Prostate gland (tissue), 2 donors: ENCODE results near the gene RBFOX2. TPM values are rescaled to one million over a fixed set of nuclear protein-coding genes. Genes with fewer than 3 reads are reported as not detected.
A peak's percentile ranks its signal among the peaks of the same experiment; 100 is the strongest.

ENCODE experiments used
- DNase-seq: peaks from one replicate; pipeline ENCODE4 v3.0.0-alpha.2; 2019; ENCODE audit warnings: low spot score
- H3K27ac ChIP-seq, 2 donors: fragments of 200-600 bp; sonication (generic); 2 replicates each; pipeline ENCODE4 v1.5.1; 2017 to 2019
- H3K27me3 ChIP-seq: fragments of 200-600 bp; sonication (generic); replicated peaks from 2 replicates; pipeline ENCODE4 v1.5.1; 2019; ENCODE audit not compliant: insufficient read depth
- H3K36me3 ChIP-seq, 2 donors: fragments of 200-600 bp; sonication (generic); 1 replicate in 1 of 2; 2 replicates in 1 of 2; pipeline versions ENCODE4 v1.5.1 to v1.8.1; 2017 to 2019
- H3K4me1 ChIP-seq: fragments of 200-600 bp; sonication (generic); replicated peaks from 2 replicates; pipeline ENCODE4 v1.5.1; 2019
- H3K4me3 ChIP-seq, 2 donors: fragments of 200-600 bp; sonication (generic); 2 replicates each; pipeline ENCODE4 v1.5.1; 2017 to 2019
- H3K9me3 ChIP-seq: fragments of 200-600 bp; sonication (generic); 2 replicates; pipeline ENCODE4 v1.5.1; 2017
- POLR2A ChIP-seq: fragments of 450-650 bp; IDR thresholded peaks from one replicate; pipeline ENCODE4 v1.6.1; 2016; ENCODE audit warnings: antibody characterized with exemption, mild to moderate bottlenecking
- POLR2AphosphoS5 ChIP-seq: sonication (generic); formaldehyde crosslinking; IDR thresholded peaks from one replicate; pipeline ENCODE4 v1.6.1; 2017; ENCODE audit warnings: antibody characterized with exemption
- WGBS: methylation state at CpG from one replicate; pipeline ENCODE4 v1.1.5; 2018; 5-methylcytosine and 5-hydroxymethylcytosine counted together
- intact Hi-C: fragments of 100-400 bp; cut with DNase I; formaldehyde crosslinking; loops from one replicate; pipeline ENCODE4 v1.14.2; 2022
- total RNA-seq, 2 donors: library from RNA; depleted of rRNA; stranded (reverse); fragments of >200 nt; gene quantifications; one replicate each; pipeline ENCODE4 v1.1.0, GENCODE V29; 2016
- TF ChIP-seq, protein P1 (sequence below), 4 experiments: fragments of 200-600 bp in 2 of 4; fragments of 450-650 bp in 2 of 4; sonication (generic) in 2 of 4; IDR thresholded peaks; 1 replicate in 3 of 4; 2 replicates in 1 of 4; pipeline ENCODE4 v1.5.1; 2016 to 2019; ENCODE audit warnings: antibody characterized with exemption in 4 of 4, mild to moderate bottlenecking in 2 of 4, moderate library complexity in 2 of 4

The RBFOX2 gene
- total RNA-seq, 2 donors from 2014 or later, result 59.8 to 79.4 TPM

DNA sequence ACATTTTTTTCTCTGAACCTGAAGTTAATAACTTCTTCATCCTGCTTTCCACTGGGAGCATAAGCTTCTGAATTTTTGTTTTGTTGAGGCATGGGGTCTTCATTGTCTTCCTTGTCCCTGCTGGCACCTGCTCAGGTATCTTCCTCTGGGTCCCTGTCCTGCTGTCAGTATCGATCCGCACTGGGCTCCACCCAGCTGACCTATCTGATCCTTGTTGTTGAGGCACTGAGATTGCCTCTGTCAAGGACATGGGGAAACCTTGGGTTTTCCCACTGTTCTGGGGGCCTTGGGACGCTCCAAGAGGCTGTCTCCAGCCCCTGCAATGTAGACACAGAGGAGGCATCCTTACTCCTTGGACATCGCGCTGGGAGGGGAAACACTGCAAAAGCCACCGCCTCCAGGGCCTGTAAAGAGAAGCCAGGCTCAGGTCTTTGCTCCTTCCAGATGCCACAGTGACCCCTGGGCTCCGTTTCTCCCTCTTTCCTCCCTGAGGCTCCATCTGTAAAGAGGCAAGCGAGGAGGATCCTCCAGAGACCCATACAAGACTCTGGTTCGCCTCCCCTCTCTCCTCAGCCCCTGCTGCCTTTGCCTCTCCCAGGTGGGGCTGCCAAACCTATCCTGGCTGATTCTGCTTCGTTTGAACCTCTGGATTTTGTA lies 8.6 kb upstream of the RBFOX2 start:
- Histone ChIP-seq H3K9me3 (no peaks in the 10 kb centered on the region), H3K4me3 (no peak overlapping the region), H3K27me3 (no peaks in the 10 kb centered on the region), H3K4me1 (no peaks in the 10 kb centered on the region), H3K36me3 (no peaks in the 10 kb centered on the region), H3K27ac (no peak overlapping the region)
- intact Hi-C loops, result no loop called here
- WGBS, result 88% methylated on average over 10 of the region's 10 CpGs
- DNase-seq, result no peak
- TF ChIP-seq POLR2AphosphoS5 (no peak), POLR2A (no peak)
- TF ChIP-seq, protein P1, sequence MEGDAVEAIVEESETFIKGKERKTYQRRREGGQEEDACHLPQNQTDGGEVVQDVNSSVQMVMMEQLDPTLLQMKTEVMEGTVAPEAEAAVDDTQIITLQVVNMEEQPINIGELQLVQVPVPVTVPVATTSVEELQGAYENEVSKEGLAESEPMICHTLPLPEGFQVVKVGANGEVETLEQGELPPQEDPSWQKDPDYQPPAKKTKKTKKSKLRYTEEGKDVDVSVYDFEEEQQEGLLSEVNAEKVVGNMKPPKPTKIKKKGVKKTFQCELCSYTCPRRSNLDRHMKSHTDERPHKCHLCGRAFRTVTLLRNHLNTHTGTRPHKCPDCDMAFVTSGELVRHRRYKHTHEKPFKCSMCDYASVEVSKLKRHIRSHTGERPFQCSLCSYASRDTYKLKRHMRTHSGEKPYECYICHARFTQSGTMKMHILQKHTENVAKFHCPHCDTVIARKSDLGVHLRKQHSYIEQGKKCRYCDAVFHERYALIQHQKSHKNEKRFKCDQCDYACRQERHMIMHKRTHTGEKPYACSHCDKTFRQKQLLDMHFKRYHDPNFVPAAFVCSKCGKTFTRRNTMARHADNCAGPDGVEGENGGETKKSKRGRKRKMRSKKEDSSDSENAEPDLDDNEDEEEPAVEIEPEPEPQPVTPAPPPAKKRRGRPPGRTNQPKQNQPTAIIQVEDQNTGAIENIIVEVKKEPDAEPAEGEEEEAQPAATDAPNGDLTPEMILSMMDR (IDR thresholded peaks at IDR 0.05), result no peak

DNA sequence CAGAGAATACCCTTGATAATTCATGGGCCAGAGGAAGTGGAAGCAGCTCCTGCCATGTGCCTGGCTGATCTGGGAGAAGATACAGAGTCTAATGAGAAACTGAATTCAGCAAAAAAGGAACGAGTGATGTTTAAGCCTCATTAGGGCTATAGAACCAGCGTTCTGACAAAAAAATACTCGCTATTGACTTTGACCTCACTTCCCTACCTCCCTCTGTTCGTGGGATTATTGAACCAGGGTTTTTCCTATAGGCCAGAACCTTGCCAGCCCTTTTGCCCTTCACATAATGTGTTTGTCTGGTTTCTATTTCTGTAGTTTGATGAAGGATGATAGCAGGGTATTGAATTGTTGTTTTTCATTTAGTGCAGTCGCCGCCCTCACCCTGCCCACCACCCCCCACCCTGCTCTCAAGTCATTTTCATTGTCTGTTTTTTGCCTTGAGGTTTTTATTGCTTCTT lies 7.6 kb upstream of the RBFOX2 start:
- Histone ChIP-seq H3K27me3 (no peaks in the 10 kb centered on the region), H3K9me3 (no peaks in the 10 kb centered on the region), H3K4me1 (no peaks in the 10 kb centered on the region), H3K27ac (peak overlapping the region in 1 of 2 donors; percentile 3), H3K36me3 (no peaks in the 10 kb centered on the region), H3K4me3 (no peak overlapping the region)
- intact Hi-C loops, result no loop called here
- TF ChIP-seq, protein P1 (IDR thresholded peaks at IDR 0.05), result no peak
- TF ChIP-seq POLR2A (no peak), POLR2AphosphoS5 (no peak)
- DNase-seq, result no peak
- WGBS, result 32% methylated on average over 6 of the region's 6 CpGs

DNA sequence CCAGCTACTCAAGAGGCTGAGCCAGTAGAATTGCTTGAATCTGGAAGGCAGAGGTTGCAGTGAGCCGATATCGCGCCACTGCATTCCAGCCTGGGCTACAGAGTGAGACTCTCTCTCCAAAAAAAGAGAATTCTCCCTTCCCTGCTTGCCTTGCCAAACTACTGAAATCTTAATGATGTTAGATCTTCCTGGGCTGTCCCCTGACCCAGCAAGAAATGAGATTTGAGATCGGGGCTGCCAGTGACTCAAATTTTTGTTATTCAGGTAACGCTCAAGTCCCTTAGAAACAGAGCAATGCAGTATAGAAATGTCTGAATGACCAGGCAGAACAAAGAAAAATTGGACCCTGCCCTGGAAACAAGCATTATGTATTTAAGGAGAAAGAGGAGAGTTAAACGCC lies 4.0 kb upstream of the RBFOX2 start:
- H3K9me3 ChIP-seq, result no peaks in the 10 kb centered on the region
- no peaks in the 10 kb centered on the region for H3K27me3 ChIP-seq
- 94% methylated on average over 6 of the region's 6 CpGs for WGBS
- intact Hi-C loops, result no loop called here
- no peak overlapping the region for H3K4me3 ChIP-seq
- no peak overlapping the region for H3K27ac ChIP-seq
- no peak for DNase-seq
- TF ChIP-seq POLR2AphosphoS5, result no peak
- no peak for TF ChIP-seq POLR2A
- TF ChIP-seq, protein P1 (IDR thresholded peaks at IDR 0.05), result no peak
- H3K36me3 ChIP-seq, result no peaks in the 10 kb centered on the region
- no peaks in the 10 kb centered on the region for H3K4me1 ChIP-seq

DNA sequence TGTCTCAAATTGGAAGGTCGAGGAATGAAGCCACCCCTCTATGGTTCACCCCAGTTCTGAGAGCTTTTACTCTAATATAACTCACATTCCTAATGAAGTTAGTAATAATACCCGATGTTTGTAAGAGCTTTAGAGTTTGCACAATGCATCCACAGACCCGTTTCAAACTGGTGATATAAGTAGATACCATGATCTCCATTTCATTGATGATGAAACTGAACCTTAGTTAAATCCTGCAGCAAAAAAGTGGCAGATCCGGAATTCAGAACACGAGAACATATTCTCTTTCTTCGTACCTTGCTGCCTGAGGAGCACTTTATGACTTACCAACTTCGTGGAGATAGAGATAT lies 757 bp upstream of the RBFOX2 start:
- no peak for DNase-seq
- Histone ChIP-seq H3K4me3 (peak overlapping the region; percentile 83 to 90), H3K27ac (peak overlapping the region; percentile 89 to 92), H3K36me3 (no peaks in the 10 kb centered on the region), H3K27me3 (no peaks in the 10 kb centered on the region), H3K4me1 (no peaks in the 10 kb centered on the region), H3K9me3 (no peaks in the 10 kb centered on the region)
- TF ChIP-seq POLR2AphosphoS5, result no peak
- TF ChIP-seq, protein P1 (IDR thresholded peaks at IDR 0.05), result no peak
- no peak for TF ChIP-seq POLR2A
- 41% methylated on average over 7 of the region's 7 CpGs for WGBS
- intact Hi-C loops, result loop anchor here (5.0 to 10.0 kb wide), 2 partner anchors 57 to 95 kb away; no protein-coding TSS in a partner anchor
